GM23338 (cell line): Measurements from ENCODE around the gene ZNF804B. TPM values are rescaled to one million over a fixed set of nuclear protein-coding genes. Genes with fewer than 3 reads are reported as not detected.

Experiments used
- ATAC-seq: fragments of 200-7000 bp; cut with Tn5 transposase; 3 replicates; pipeline ENCODE4 v1.9.1; 2020
- DNase-seq: peaks from one replicate; pipeline ENCODE4 v3.0.0-alpha.2; 2015; ENCODE audit warnings: low spot score
- H2AFZ ChIP-seq: fragments of 200-600 bp; sonication (generic); 2 replicates; pipeline ENCODE4 v1.8.0; 2016; ENCODE audit warnings: antibody characterized with exemption, mild to moderate bottlenecking, moderate library complexity
- H3F3A ChIP-seq: fragments of 200-600 bp; sonication (generic); replicated peaks from 2 replicates; pipeline ENCODE4 v1.8.0; 2017; ENCODE audit warnings: antibody characterized with exemption, mixed run types, low read depth
- H3K27ac ChIP-seq: fragments of 200-600 bp; sonication (generic); 2 replicates; pipeline ENCODE4 v1.6.1; 2016; ENCODE audit warnings: low read depth
- H3K27me3 ChIP-seq: fragments of 200-600 bp; sonication (generic); 2 replicates; pipeline ENCODE4 v1.8.0; 2016; ENCODE audit warnings: mild to moderate bottlenecking, mixed run types, moderate library complexity; ENCODE audit not compliant: insufficient read depth
- H3K36me3 ChIP-seq: fragments of 200-600 bp; sonication (generic); 2 replicates; pipeline ENCODE4 v1.8.0; 2016; ENCODE audit warnings: mild to moderate bottlenecking; ENCODE audit not compliant: insufficient read depth
- H3K4me1 ChIP-seq: fragments of 200-600 bp; sonication (generic); 2 replicates; pipeline ENCODE4 v1.8.0; 2016; ENCODE audit warnings: mild to moderate bottlenecking, moderate library complexity; ENCODE audit not compliant: insufficient read depth
- H3K4me2 ChIP-seq: fragments of 200-600 bp; sonication (generic); 2 replicates; pipeline ENCODE4 v1.7.1; 2017; ENCODE audit warnings: mixed run types
- H3K4me3 ChIP-seq: fragments of 200-600 bp; sonication (generic); 2 replicates; pipeline ENCODE4 v1.6.1; 2016; ENCODE audit warnings: mixed run types
- H3K79me2 ChIP-seq: fragments of 200-600 bp; sonication (generic); replicated peaks from 2 replicates; pipeline ENCODE4 v1.8.0; 2017; ENCODE audit warnings: mild to moderate bottlenecking; ENCODE audit not compliant: insufficient read depth
- H3K9me2 ChIP-seq: fragments of 200-600 bp; sonication (generic); 2 replicates; pipeline ENCODE4 v1.8.0; 2017; ENCODE audit not compliant: insufficient read depth
- H4K20me1 ChIP-seq: fragments of 200-600 bp; sonication (generic); replicated peaks from 2 replicates; pipeline ENCODE4 v1.8.0; 2017; ENCODE audit warnings: mild to moderate bottlenecking; ENCODE audit not compliant: insufficient read depth
- H3K27ac Mint-ChIP-seq: 2 replicates; pipeline ENCODE4 v1.8.0; 2020; ENCODE audit warnings: inconsistent platforms, mild to moderate bottlenecking, moderate library complexity, mixed read lengths
- H3K27me3 Mint-ChIP-seq: 3 replicates; pipeline ENCODE4 v1.8.0; 2022; ENCODE audit warnings: low read depth, mild to moderate bottlenecking, moderate library complexity, mixed read lengths, inconsistent platforms; ENCODE audit not compliant: insufficient read depth, poor library complexity
- H3K36me3 Mint-ChIP-seq: 3 replicates; pipeline ENCODE4 v1.8.0; 2021; ENCODE audit warnings: low read depth, mild to moderate bottlenecking, inconsistent platforms, moderate library complexity, mixed read lengths
- H3K4me1 Mint-ChIP-seq: 3 replicates; pipeline ENCODE4 v1.8.0; 2020; ENCODE audit warnings: mild to moderate bottlenecking, inconsistent platforms, mixed read lengths
- H3K4me3 Mint-ChIP-seq: 3 replicates; pipeline ENCODE4 v1.8.0; 2021; ENCODE audit warnings: moderate library complexity, mild to moderate bottlenecking, inconsistent platforms, mixed read lengths
- H3K9me3 Mint-ChIP-seq: 3 replicates; pipeline ENCODE4 v1.8.0; 2020; ENCODE audit warnings: moderate library complexity, mild to moderate bottlenecking, inconsistent platforms, mixed read lengths
- CREB1 ChIP-seq: fragments of 250-450 bp; sonication (Bioruptor Pico); IDR thresholded peaks from 2 replicates; pipeline ENCODE4 v1.5.0; 2020; ENCODE audit warnings: low read depth, mild to moderate bottlenecking, moderate library complexity
- CTCF ChIP-seq, 2 experiments: fragments of 200-600 bp in 1 of 2; sonication (generic) in 1 of 2; conservative IDR thresholded peaks; 2 replicates each; pipeline versions ENCODE4 v1.5.1 to v1.6.1; 2016 to 2017; ENCODE audit warnings: antibody characterized with exemption in 2 of 2, low read depth in 2 of 2, mild to moderate bottlenecking in 2 of 2, moderate library complexity in 1 of 2
- ETS1 ChIP-seq: IDR thresholded peaks from 2 replicates; pipeline ENCODE4 v1.6.1; 2016; ENCODE audit warnings: antibody characterized with exemption
- EZH2phosphoT487 ChIP-seq: fragments of 200-600 bp; sonication (generic); IDR thresholded peaks from one replicate; pipeline ENCODE4 v1.8.1; 2018; ENCODE audit warnings: antibody characterized with exemption; ENCODE audit not compliant: unreplicated experiment
- NANOG ChIP-seq: IDR thresholded peaks from 2 replicates; pipeline ENCODE4 v1.6.1; 2016; ENCODE audit warnings: antibody characterized with exemption, borderline replicate concordance
- POLR2AphosphoS5 ChIP-seq: IDR thresholded peaks from 2 replicates; pipeline ENCODE4 v1.6.1; 2016; ENCODE audit warnings: antibody characterized with exemption, low read depth
- REST ChIP-seq: IDR thresholded peaks from one replicate; pipeline ENCODE4 v1.6.1; 2018; ENCODE audit warnings: antibody characterized with exemption; ENCODE audit not compliant: unreplicated experiment
- STAT1 ChIP-seq: IDR thresholded peaks from one replicate; pipeline ENCODE4 v1.6.1; 2016; ENCODE audit warnings: antibody characterized with exemption; ENCODE audit not compliant: unreplicated experiment
- ZNF114 ChIP-seq: fragments of 250-450 bp; sonication (Bioruptor Pico); IDR thresholded peaks from 2 replicates; pipeline ENCODE4 v1.5.0; 2020; ENCODE audit warnings: mild to moderate bottlenecking, moderate library complexity
- ZNF331 ChIP-seq: fragments of 250-450 bp; sonication (Bioruptor Pico); IDR thresholded peaks from 2 replicates; pipeline ENCODE4 v1.5.0; 2020; ENCODE audit warnings: low read depth, mild to moderate bottlenecking, moderate library complexity
- ZNF462 ChIP-seq: fragments of 250-450 bp; sonication (Bioruptor Pico); IDR thresholded peaks from 2 replicates; pipeline ENCODE4 v1.5.0; 2020; ENCODE audit warnings: mild to moderate bottlenecking, moderate library complexity
- polyA plus RNA-seq: library from polyadenylated mRNA; unstranded; fragments of >200 nt; fragmentation: Nextera tagmentation; extraction: Ambion mirVana; gene quantifications from 2 replicates; pipeline ENCODE4 v1.2.1, GENCODE V29; 2016
- total RNA-seq: library from RNA; depleted of rRNA; stranded (reverse); fragments of >200 nt; shearing (Covaris generic); gene quantifications from 2 replicates; pipeline ENCODE4 v1.2.3, GENCODE V29; 2014

ZNF804B gene
- total and polyA plus RNA-seq, 2 experiments from 2014 or later: not detected

GRCh38 chr7:89259085-89259484 is 499.6 kb downstream of the ZNF804B start (continued):
- TF ChIP-seq ZNF462: no peak
- no peak for TF ChIP-seq ZNF114 (CRISPR knock-in tag)

GRCh38 chr7:89264126-89264525 is 504.6 kb downstream of the ZNF804B start:
- Mint-ChIP-seq H3K36me3 (no peaks in the 10 kb centered on the region), H3K9me3 (no peaks in the 10 kb centered on the region), H3K4me3 (no peak overlapping the region), H3K27me3 (no peaks in the 10 kb centered on the region), H3K27ac (no peak overlapping the region), H3K4me1 (no peaks in the 10 kb centered on the region)
- Histone ChIP-seq H3K27ac (no peak overlapping the region), H3K79me2 (no peaks in the 10 kb centered on the region), H4K20me1 (no peaks in the 10 kb centered on the region), H3K4me3 (no peak overlapping the region), H3K4me1 (no peaks in the 10 kb centered on the region), H3K36me3 (no peaks in the 10 kb centered on the region), H2AFZ (no peak overlapping the region), H3F3A (no peaks in the 10 kb centered on the region), H3K4me2 (no peak overlapping the region), H3K9me2 (peaks cover 3% of the 10 kb centered on the region; the same call in 1 of the 2 replicates), H3K27me3 (no peaks in the 10 kb centered on the region)
- ATAC-seq (no peak), DNase-seq (no peak)
- TF ChIP-seq CREB1 (CRISPR knock-in tag) (no peak), POLR2AphosphoS5 (no peak), ETS1 (no peak), REST (no peak), NANOG (no peak), EZH2phosphoT487 (no peak), ZNF331 (CRISPR knock-in tag) (no peak), STAT1 (no peak), CTCF (conservative IDR thresholded peaks at IDR 0.05; ENCODE audit: low read depth in 2 of 2) (no peak)
